ENCODE results near the gene POLK. TPM values are rescaled to one million over a fixed set of nuclear protein-coding genes. Genes with fewer than 3 reads are reported as not detected.

Gene POLK
- total and polyA plus RNA-seq, 2 donors (not counting 3 experiments of a cell fraction or from before 2014, with no cell fraction given): 5.1 to 27.3 TPM

DNA sequence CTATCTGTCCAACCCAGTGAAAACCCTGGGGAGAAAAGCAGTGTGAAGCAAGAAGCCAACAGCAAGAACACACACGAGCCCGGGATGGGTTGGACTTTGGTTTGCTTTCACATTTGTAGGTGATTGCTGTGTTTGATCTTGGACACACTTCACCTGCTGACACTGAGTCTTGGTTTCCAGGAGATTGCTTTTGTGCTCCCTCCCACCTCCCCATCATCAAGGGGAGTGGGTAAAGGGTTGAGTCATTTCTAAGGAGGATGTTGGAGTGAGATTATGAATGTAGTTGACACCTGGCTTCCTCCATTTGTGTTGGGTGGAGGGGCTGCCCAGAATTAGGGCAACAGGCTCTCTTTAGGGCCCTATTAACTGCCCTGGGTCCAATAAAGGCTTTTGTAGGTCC is 137.0 kb downstream of the POLK start:
- Histone ChIP-seq H3K27ac (ENCODE audit: insufficient read depth, low read depth, low read length) (no peak overlapping the region), H3K9ac (replicated peaks; ENCODE audit: extremely low read depth, insufficient read depth, low read length) (no peak overlapping the region), H3K9me1 (replicated peaks; ENCODE audit: control insufficient read depth, extremely low read depth, insufficient read depth, low read length) (no peaks in the 10 kb centered on the region), H3K36me3 (ENCODE audit: control insufficient read depth in 2 of 2, extremely low read depth in 1 of 2, insufficient read depth in 2 of 2, low read length in 2 of 2) (no peaks in the 10 kb centered on the region), H3K9me3 (replicated peaks; ENCODE audit: control insufficient read depth, insufficient read depth, low read length) (no peaks in the 10 kb centered on the region), H2AFZ (ENCODE audit: low read depth, low read length) (no peak overlapping the region), H3K4me3 (replicated peaks in 1 of 3; ENCODE audit: insufficient read depth in 1 of 3, low read depth in 1 of 3, low read length in 3 of 3) (no peak overlapping the region), H3K79me2 (ENCODE audit: control insufficient read depth, insufficient read depth, low read length) (no peaks in the 10 kb centered on the region), H4K20me1 (replicated peaks; ENCODE audit: control insufficient read depth, extremely low read depth, insufficient read depth, low read length) (no peaks in the 10 kb centered on the region), H3K27me3 (ENCODE audit: control insufficient read depth in 2 of 2, insufficient read depth in 2 of 2, low read length in 2 of 2) (no peaks in the 10 kb centered on the region), H3K4me2 (ENCODE audit: insufficient read depth, low read length) (no peak overlapping the region), H3K4me1 (ENCODE audit: control insufficient read depth, extremely low read depth, insufficient read depth, low read length) (no peaks in the 10 kb centered on the region)
- DNase-seq (ENCODE audit: low read depth, low spot score) (no peak), FAIRE-seq (no peak)
- intact Hi-C loops (cut with micrococcal nuclease) (no loop called here), dilution Hi-C loops (cut with MboI; ENCODE audit: extremely low pct_ligation_motif_present, low sequenced_read_pairs) (no loop called here)
- TF ChIP-seq POLR2AphosphoS5 (IDR thresholded peaks at IDR 0.05; ENCODE audit: insufficient read depth, low read depth, low read length) (no peak), GATA2 (IDR thresholded peaks at IDR 0.05; ENCODE audit: insufficient read depth, insufficient read length, low read depth, low read length) (no peak), POLR2A (IDR thresholded peaks at IDR 0.05; ENCODE audit: low read depth, low read length) (no peak), JUN (IDR thresholded peaks at IDR 0.05; ENCODE audit: borderline replicate concordance, insufficient read depth, insufficient read length, low read depth) (no peak), EZH2 (IDR thresholded peaks at IDR 0.05; ENCODE audit: borderline replicate concordance, low read depth, low read length, severe bottlenecking) (no peak), MYC (IDR thresholded peaks at IDR 0.05; ENCODE audit: low read depth, low read length) (no peak), FOS (IDR thresholded peaks at IDR 0.05; ENCODE audit: borderline replicate concordance, insufficient read depth, low read length) (no peak)
- TF ChIP-seq, protein P1, sequence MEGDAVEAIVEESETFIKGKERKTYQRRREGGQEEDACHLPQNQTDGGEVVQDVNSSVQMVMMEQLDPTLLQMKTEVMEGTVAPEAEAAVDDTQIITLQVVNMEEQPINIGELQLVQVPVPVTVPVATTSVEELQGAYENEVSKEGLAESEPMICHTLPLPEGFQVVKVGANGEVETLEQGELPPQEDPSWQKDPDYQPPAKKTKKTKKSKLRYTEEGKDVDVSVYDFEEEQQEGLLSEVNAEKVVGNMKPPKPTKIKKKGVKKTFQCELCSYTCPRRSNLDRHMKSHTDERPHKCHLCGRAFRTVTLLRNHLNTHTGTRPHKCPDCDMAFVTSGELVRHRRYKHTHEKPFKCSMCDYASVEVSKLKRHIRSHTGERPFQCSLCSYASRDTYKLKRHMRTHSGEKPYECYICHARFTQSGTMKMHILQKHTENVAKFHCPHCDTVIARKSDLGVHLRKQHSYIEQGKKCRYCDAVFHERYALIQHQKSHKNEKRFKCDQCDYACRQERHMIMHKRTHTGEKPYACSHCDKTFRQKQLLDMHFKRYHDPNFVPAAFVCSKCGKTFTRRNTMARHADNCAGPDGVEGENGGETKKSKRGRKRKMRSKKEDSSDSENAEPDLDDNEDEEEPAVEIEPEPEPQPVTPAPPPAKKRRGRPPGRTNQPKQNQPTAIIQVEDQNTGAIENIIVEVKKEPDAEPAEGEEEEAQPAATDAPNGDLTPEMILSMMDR (IDR thresholded peaks at IDR 0.05; ENCODE audit: extremely low read depth in 1 of 2, insufficient read depth in 1 of 2, low read depth in 1 of 2, low read length in 2 of 2): no peak
- TF ChIP-seq, protein P2, sequence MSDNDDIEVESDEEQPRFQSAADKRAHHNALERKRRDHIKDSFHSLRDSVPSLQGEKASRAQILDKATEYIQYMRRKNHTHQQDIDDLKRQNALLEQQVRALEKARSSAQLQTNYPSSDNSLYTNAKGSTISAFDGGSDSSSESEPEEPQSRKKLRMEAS (IDR thresholded peaks at IDR 0.05; ENCODE audit: insufficient read depth, insufficient read length): no peak
- no TSS peak for BruUV-seq (replicated peaks)
- POLR2A ChIA-PET: no interaction called here
- CTCF ChIA-PET: no interaction called here

Small RNA genes lying within 50 kb of the gene (small RNA-seq; reads per million reads assigned to genes)
- not detected for gene RNU7-175P (ENCODE audit: insufficient read depth, insufficient read length, low read depth, low replicate concordance)

Other genes starting within 250 kb of the POLK start
- gene HMGCR, start 174.7 kb upstream of the POLK start, total RNA-seq: 104 and 128 TPM in 2 replicates
- 23.8 and 39.6 TPM in 2 replicates for gene HMGCR, start 174.7 kb upstream of the POLK start, polyA plus RNA-seq
- 21.3 and 25.6 TPM in 2 replicates for gene CERT1, start 262 bp upstream of the POLK start, total RNA-seq
- gene CERT1, start 262 bp upstream of the POLK start, polyA plus RNA-seq: 4.2 and 8.0 TPM in 2 replicates
- 0.65 and 0.71 TPM in 2 replicates for gene ANKDD1B, start 99.6 kb downstream of the POLK start, total RNA-seq
- gene ANKDD1B, start 99.6 kb downstream of the POLK start, polyA plus RNA-seq: 0.05 and 0.15 TPM in 2 replicates
- gene POC5, start 205.5 kb downstream of the POLK start, total RNA-seq: 7.8 and 8.3 TPM in 2 replicates
- 10.9 and 15.9 TPM in 2 replicates for gene POC5, start 205.5 kb downstream of the POLK start, polyA plus RNA-seq

Data from endothelial cell of umbilical vein (primary cell).